ENCODE results near the gene WRAP53. TPM values are rescaled to one million over a fixed set of nuclear protein-coding genes. Genes with fewer than 3 reads are reported as not detected.
"Not testable (repeated sequence)": the region's sequence is repeated elsewhere in the genome, so short reads cannot be mapped to it uniquely, and the experiment has no call there.

Gene WRAP53
- polyA plus RNA-seq (2011; rRNA removed) = 4.1 and 4.5 TPM in 2 replicates
- 3.1 and 3.7 TPM in 2 replicates for polyA minus RNA-seq (2011; rRNA and poly(A)+ RNA removed)

DNA sequence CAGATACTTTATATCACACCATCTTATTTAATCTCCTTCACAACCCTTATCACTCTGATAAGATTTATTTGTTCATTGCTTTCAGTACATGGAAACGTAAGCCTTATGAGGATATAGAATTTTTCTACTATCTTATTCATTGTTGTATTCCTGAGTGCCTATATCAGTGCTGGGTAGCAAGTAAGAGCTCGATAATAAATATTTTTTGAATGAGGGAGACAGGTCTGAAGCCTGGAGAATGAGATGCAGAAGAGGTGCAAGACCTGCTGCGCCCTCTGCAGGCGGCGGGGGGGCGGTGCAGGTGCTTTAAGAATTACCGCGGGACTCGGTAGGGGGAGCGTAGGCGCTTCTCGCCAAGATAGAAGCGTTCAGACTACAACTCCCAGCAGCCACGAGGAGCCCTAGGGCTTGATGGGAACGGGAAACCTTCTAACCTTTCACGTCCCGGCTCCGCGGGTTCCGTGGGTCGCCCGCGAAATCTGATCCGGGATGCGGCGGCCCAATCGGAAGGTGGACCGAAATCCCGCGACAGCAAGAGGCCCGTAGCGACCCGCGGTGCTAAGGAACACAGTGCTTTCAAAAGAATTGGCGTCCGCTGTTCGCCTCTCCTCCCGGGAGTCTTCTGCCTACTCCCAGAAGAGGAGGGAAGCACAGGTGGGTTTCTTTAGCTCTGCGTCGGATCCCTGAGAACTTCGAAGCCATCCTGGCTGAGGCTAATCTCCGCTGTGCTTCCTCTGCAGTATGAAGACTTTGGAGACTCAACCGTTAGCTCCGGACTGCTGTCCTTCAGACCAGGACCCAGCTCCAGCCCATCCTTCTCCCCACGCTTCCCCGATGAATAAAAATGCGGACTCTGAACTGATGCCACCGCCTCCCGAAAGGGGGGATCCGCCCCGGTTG, at the start of gene WRAP53:
Gene WRAP53, plus strand, starts transcription at position 570 of the 900 bp plus-strand sequence. Its CDS starts 172 bp downstream, at position 742.
- H3K27ac ChIP-seq (ENCODE audit: low read depth, low read length) = peak within 1 kb of the TSS; percentile 99
- TF ChIP-seq, protein P1, sequence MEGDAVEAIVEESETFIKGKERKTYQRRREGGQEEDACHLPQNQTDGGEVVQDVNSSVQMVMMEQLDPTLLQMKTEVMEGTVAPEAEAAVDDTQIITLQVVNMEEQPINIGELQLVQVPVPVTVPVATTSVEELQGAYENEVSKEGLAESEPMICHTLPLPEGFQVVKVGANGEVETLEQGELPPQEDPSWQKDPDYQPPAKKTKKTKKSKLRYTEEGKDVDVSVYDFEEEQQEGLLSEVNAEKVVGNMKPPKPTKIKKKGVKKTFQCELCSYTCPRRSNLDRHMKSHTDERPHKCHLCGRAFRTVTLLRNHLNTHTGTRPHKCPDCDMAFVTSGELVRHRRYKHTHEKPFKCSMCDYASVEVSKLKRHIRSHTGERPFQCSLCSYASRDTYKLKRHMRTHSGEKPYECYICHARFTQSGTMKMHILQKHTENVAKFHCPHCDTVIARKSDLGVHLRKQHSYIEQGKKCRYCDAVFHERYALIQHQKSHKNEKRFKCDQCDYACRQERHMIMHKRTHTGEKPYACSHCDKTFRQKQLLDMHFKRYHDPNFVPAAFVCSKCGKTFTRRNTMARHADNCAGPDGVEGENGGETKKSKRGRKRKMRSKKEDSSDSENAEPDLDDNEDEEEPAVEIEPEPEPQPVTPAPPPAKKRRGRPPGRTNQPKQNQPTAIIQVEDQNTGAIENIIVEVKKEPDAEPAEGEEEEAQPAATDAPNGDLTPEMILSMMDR (IDR thresholded peaks at IDR 0.05; ENCODE audit: low read depth, low read length) = peak; percentile 97
- ChIA-PET POLR2A (interaction anchor here (0.7 to 4.9 kb wide), 16 partner anchors 18 to 674 kb away, joined by 3 to 40 read pairs (median 6); partner anchors contain the start of genes CD68, CTC1, FXR2 and MPDU1), CTCF (interaction anchor here (0.6 to 6.0 kb wide), 46 partner anchors 9 to 403 kb away, joined by 3 to 134 read pairs (median 5); partner anchors contain the start of genes ATP1B2, FXR2, MPDU1 and SAT2)
- no peaks in the 10 kb centered on the region for H3K27me3 ChIP-seq (ENCODE audit: control insufficient read depth, insufficient read depth, low read length)
- DNase-seq (ENCODE audit: low read depth, low spot score) = peak; percentile 98
- peak within 1 kb of the TSS; percentile 97 for H3K4me3 ChIP-seq (ENCODE audit: low read depth, low read length)
- H3K9me3 ChIP-seq (ENCODE audit: control insufficient read depth, insufficient read depth, low read length) = no peaks in the 10 kb centered on the region

DNA sequence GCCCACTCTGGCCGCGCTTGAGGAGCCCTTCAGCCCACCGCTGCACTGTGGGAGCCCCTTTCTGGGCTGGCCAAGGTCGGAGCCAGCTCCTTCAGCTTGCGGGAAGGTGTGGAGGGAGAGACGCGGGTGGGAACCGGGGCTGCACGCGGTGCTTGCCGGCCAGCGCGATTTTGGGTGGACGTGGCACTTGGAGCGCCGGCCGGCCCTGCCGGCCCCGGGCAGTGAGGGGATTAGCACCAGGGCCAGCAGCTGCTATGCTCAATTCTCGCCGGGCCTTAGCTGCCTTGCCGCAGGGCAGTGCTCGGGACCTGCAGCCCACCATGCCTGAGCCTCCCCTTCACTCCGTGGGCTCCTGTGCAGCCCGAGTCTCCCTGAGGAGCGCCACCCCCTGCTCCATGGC, 47.5 kb upstream of the WRAP53 start:
- ChIA-PET POLR2A (no interaction called here), CTCF (interaction anchor here (1.2 kb wide), 1 partner anchor 9 kb away, joined by 3 read pairs; no protein-coding TSS in a partner anchor)
- no peak for DNase-seq (ENCODE audit: low read depth, low spot score)
- TF ChIP-seq, protein P1 (IDR thresholded peaks at IDR 0.05; ENCODE audit: low read depth, low read length) = no peak
- Histone ChIP-seq H3K4me3 (ENCODE audit: low read depth, low read length) (no peak overlapping the region), H3K27me3 (ENCODE audit: control insufficient read depth, insufficient read depth, low read length) (peaks cover 7% of the 10 kb centered on the region), H3K27ac (ENCODE audit: low read depth, low read length) (no peak overlapping the region), H3K9me3 (ENCODE audit: control insufficient read depth, insufficient read depth, low read length) (peaks cover 7% of the 10 kb centered on the region; the same call in 1 of the 2 replicates)

DNA sequence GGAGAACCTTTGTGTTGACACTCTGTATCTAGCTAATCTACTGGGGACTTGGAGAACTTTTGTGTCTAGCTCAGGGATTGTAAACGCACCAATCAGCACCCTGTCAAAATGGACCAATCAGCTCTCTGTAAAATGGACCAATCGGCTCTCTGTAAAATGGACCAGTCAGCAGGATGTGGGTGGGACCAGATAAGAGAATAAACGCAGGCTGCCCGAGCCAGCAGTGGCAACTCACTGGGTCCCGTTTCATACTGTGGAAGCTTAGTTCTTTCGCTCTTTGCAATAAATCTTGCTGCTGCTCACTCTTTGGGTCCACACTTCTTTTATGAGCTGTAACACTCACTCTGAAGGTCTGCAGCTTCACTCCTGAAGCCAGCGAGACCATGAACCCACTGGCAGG, 46.6 kb upstream of the WRAP53 start:
- H3K27me3 ChIP-seq (ENCODE audit: control insufficient read depth, insufficient read depth, low read length); H3K4me3 ChIP-seq (ENCODE audit: low read depth, low read length); H3K27ac ChIP-seq (ENCODE audit: low read depth, low read length); POLR2A ChIA-PET; H3K9me3 ChIP-seq (ENCODE audit: control insufficient read depth, insufficient read depth, low read length); DNase-seq (ENCODE audit: low read depth, low spot score): not testable (repeated sequence)
- CTCF ChIA-PET = interaction anchor here (0.9 to 1.6 kb wide), 3 partner anchors 8 to 9 kb away, joined by 3 to 10 read pairs (median 6); no protein-coding TSS in a partner anchor

DNA sequence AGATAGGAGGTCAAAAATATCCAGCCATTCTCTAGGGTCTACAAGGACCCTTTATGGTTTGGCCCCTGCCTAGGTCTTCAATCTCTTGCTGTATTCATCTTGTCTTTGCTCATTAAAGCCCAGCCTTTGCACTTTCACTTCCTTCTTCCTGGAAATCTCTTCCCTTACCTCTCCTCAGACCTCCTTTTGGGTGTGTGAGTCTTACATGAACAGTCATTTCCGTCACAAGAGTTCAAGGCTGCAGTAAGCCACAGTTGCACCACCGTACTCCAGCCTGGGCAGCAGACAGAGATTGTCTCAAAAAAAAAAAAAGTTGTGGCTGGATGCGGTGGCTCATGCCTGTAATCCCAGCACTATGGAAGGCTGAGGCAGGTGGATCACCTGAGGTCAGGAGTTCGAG, 43.5 kb upstream of the WRAP53 start:
- ChIA-PET CTCF (no interaction called here), POLR2A (no interaction called here)
- TF ChIP-seq, protein P1 (IDR thresholded peaks at IDR 0.05; ENCODE audit: low read depth, low read length) = no peak

DNA sequence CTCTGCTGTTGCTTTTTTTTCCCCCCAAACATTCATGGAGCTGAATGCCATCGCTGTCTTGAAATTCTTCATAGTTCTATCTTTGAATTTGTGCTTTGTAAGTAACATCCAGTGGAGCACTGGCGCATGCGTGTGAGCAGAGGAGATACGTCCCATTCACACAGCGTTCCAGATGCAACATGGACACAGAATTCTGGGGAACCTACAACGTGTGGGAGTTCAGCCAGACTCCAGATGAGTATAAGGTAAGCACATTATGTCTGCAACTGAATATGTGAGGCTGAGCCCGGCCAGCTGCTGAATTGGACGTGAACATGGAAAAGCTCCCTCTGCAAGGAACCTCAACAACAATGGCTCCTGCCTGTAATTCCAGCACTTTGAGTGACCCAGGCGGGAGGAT, 41.8 kb upstream of the WRAP53 start:
- peaks cover 22% of the 10 kb centered on the region for H3K27me3 ChIP-seq (ENCODE audit: control insufficient read depth, insufficient read depth, low read length)
- POLR2A ChIA-PET = no interaction called here
- H3K4me3 ChIP-seq (ENCODE audit: low read depth, low read length) = no peak overlapping the region
- TF ChIP-seq, protein P1 (IDR thresholded peaks at IDR 0.05; ENCODE audit: low read depth, low read length) = no peak
- H3K9me3 ChIP-seq (ENCODE audit: control insufficient read depth, insufficient read depth, low read length) = no peaks in the 10 kb centered on the region; the same call in 1 of the 2 replicates
- H3K27ac ChIP-seq (ENCODE audit: low read depth, low read length) = no peak overlapping the region
- CTCF ChIA-PET = interaction anchor here (0.6 to 1.5 kb wide), 3 partner anchors 11 to 41 kb away, joined by 4 to 11 read pairs (median 4); partner anchors contain the start of gene TP53
- DNase-seq (ENCODE audit: low read depth, low spot score) = peak; percentile 33

More for the DNA sequence above, 43.5 kb upstream of the WRAP53 start:
- peaks cover 7% of the 10 kb centered on the region; the same call in 1 of the 2 replicates for H3K9me3 ChIP-seq (ENCODE audit: control insufficient read depth, insufficient read depth, low read length)
- no peak overlapping the region for H3K27ac ChIP-seq (ENCODE audit: low read depth, low read length)
- H3K4me3 ChIP-seq (ENCODE audit: low read depth, low read length) = no peak overlapping the region
- H3K27me3 ChIP-seq (ENCODE audit: control insufficient read depth, insufficient read depth, low read length) = peaks cover 7% of the 10 kb centered on the region
- DNase-seq (ENCODE audit: low read depth, low spot score) = no peak
